Activated T-cell treated with anti-CD3 and anti-CD28 coated beads, Interleukin-2, amount 50 U/mL, for 24 hours (primary cell): ENCODE measurements around the gene GABRA5.

ENCODE experiments used
- DNase-seq: peaks from one replicate; pipeline ENCODE4 v3.0.0-alpha.2; 2020
- H3K27ac Mint-ChIP-seq: 2 replicates; pipeline ENCODE4 v1.8.0; 2020; ENCODE audit warnings: mild to moderate bottlenecking, mixed read lengths
- H3K27me3 Mint-ChIP-seq: 2 replicates; pipeline ENCODE4 v1.8.0; 2020; ENCODE audit warnings: mixed read lengths
- H3K36me3 Mint-ChIP-seq: 2 replicates; pipeline ENCODE4 v1.8.0; 2020; ENCODE audit warnings: low read depth, mixed read lengths
- H3K4me1 Mint-ChIP-seq: 2 replicates; pipeline ENCODE4 v1.8.0; 2020; ENCODE audit warnings: low read depth, mixed read lengths
- H3K4me3 Mint-ChIP-seq: 2 replicates; pipeline ENCODE4 v1.8.0; 2020; ENCODE audit warnings: mild to moderate bottlenecking, moderate library complexity, mixed read lengths
- H3K9me3 Mint-ChIP-seq: 2 replicates; pipeline ENCODE4 v1.8.0; 2020; ENCODE audit warnings: mixed read lengths

GABRA5 gene

DNA sequence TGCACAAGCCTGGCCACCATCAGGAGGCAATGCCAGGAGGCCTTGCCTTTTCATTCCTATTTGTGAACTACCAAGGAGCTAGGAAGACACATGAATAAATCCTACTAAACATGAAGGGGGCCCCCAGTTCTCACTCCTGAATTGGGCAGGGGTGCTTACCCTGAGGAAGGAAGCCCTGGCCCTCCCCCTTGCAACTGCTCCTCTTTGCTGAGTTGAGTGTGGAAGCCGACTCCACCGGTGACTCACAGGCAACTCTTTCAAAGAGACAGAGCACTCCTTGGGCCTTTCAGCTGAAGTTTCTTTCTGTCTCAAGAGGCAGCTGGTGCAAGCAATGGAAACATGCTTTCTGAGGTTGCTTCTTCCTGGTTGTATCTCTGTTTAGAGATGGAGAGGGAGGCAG lies 105.8 kb downstream of the GABRA5 start:
- Mint-ChIP-seq H3K27me3 (peaks cover 31% of the 10 kb centered on the region), H3K4me1 (no peaks in the 10 kb centered on the region), H3K9me3 (peaks cover 5% of the 10 kb centered on the region), H3K4me3 (no peak overlapping the region), H3K36me3 (no peaks in the 10 kb centered on the region), H3K27ac (no peak overlapping the region)
- DNase-seq = no peak

- DNase-seq = no peak
- H3K27me3 Mint-ChIP-seq = peaks cover 24% of the 10 kb centered on the region
- no peaks in the 10 kb centered on the region for H3K36me3 Mint-ChIP-seq
Observed at GRCh38 chr15:26974120-26974780, 107.4 kb downstream of the GABRA5 start.

DNA sequence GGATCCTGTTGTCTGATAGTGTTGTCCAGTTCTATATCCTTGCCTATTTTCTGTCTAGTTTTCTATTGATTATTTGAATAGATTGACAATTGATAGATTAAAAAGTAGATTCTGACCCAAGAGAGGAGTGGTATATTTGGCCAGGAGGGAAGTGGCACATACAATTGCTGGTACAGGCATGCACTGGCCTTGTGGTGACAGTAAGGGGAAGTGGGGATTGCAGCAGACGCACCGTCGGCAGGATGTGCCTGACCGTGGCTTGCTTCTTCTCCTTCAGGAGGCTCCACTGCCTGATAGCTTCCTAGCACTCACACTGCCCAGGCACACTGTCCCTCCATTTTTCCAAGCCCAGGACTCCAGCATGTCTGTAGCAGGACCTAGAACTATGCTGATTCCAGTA lies 114.6 kb downstream of the GABRA5 start:
- Mint-ChIP-seq H3K4me1 (no peaks in the 10 kb centered on the region), H3K9me3 (peaks cover 5% of the 10 kb centered on the region), H3K27me3 (peaks cover 2% of the 10 kb centered on the region), H3K27ac (no peak overlapping the region), H3K4me3 (no peak overlapping the region), H3K36me3 (no peaks in the 10 kb centered on the region)
- DNase-seq = no peak

More at GRCh38 chr15:26974120-26974780, 107.4 kb downstream of the GABRA5 start:
- no peak overlapping the region for H3K4me3 Mint-ChIP-seq
- H3K9me3 Mint-ChIP-seq = peaks cover 1% of the 10 kb centered on the region
- H3K4me1 Mint-ChIP-seq = no peaks in the 10 kb centered on the region
- no peak overlapping the region for H3K27ac Mint-ChIP-seq

DNA sequence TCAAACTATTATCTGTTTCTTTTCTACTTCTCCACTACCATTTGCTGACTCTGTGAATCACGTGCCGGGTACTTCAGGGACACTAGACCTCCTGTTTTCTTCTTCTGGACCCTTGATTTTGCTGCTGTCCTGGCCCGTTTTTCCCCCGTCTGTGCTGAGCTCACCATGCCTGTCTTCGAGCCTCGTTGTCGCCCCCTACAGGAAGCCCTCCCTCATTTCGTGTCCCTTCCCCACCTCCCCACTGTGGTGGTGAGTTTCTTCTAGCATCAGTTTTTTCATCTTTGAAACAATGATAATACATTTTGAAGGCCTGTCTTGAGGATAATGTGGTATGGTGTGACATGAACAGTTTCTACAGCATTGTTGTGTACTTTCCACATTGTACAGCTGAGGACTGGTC lies 117.0 kb downstream of the GABRA5 start:
- no peak overlapping the region for H3K27ac Mint-ChIP-seq
- H3K9me3 Mint-ChIP-seq = peaks cover 10% of the 10 kb centered on the region
- H3K4me3 Mint-ChIP-seq = no peak overlapping the region
- no peak for DNase-seq
- no peaks in the 10 kb centered on the region for H3K36me3 Mint-ChIP-seq
- H3K4me1 Mint-ChIP-seq = no peaks in the 10 kb centered on the region
- H3K27me3 Mint-ChIP-seq = peaks cover 2% of the 10 kb centered on the region

GRCh38 chr15:26985050-26985449 lies 118.2 kb downstream of the GABRA5 start:
- no peak for DNase-seq
- Mint-ChIP-seq H3K36me3 (no peaks in the 10 kb centered on the region), H3K27me3 (peaks cover 2% of the 10 kb centered on the region), H3K4me3 (no peak overlapping the region), H3K27ac (no peak overlapping the region), H3K4me1 (no peaks in the 10 kb centered on the region), H3K9me3 (peaks cover 8% of the 10 kb centered on the region)

DNA sequence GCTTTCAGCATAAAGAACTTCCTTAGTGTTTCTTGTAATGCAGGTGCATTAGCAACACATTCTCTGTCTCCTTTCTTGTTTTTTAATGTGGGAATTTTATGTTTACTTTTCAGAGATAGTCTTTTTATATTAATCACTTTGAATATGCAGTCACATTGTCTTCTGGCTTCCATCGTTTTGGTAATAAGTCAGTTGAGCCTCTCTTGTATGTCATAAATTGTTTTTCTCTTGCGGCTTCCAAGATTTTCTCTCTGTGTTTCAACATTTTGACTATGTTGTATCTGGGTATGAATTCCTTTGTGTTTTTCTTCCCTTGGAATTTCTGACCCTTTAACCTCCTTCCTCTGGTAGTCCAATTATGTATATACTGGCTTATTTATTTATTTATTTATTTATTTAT lies 129.4 kb downstream of the GABRA5 start:
- Mint-ChIP-seq H3K4me3 (no peak overlapping the region), H3K4me1 (no peaks in the 10 kb centered on the region), H3K9me3 (peaks cover 9% of the 10 kb centered on the region), H3K27me3 (no peaks in the 10 kb centered on the region), H3K36me3 (no peaks in the 10 kb centered on the region), H3K27ac (no peak overlapping the region)
- DNase-seq = no peak
